ENCODE results near the gene TJAP1. TPM values are rescaled to one million over a fixed set of nuclear protein-coding genes. Genes with fewer than 3 reads are reported as not detected.
"Not testable (repeated sequence)": the region's sequence is repeated elsewhere in the genome, so short reads cannot be mapped to it uniquely, and the experiment has no call there.

TJAP1 gene
- polyA plus RNA-seq, 2 donors = 10.5 to 15.1 TPM

- Histone ChIP-seq H3K36me3 (ENCODE audit: control insufficient read depth in 2 of 2, insufficient read depth in 2 of 2, low read length in 1 of 2) (peaks cover 12 to 39% of the 10 kb centered on the region in 2 donors), H3K4me1 (ENCODE audit: control insufficient read depth in 2 of 2, insufficient read depth in 2 of 2, low read length in 1 of 2) (peaks cover 4 to 23% of the 10 kb centered on the region in 2 donors), H3K27ac (ENCODE audit: low read depth in 2 of 2, low read length in 1 of 2) (no peak overlapping the region), H3K4me3 (ENCODE audit: low read depth in 1 of 2, low read length in 2 of 2) (no peak overlapping the region), H3K9me3 (ENCODE audit: control insufficient read depth in 2 of 2, insufficient read depth in 1 of 2, low read depth in 1 of 2, low read length in 1 of 2) (no peaks in the 10 kb centered on the region), H3K27me3 (ENCODE audit: control insufficient read depth in 1 of 2, insufficient read depth in 2 of 2, low read length in 2 of 2) (no peaks in the 10 kb centered on the region)
- 92 to 93% methylated on average over 12 of the region's 12 CpGs for WGBS, 2 donors
These were observed 20.3 kb downstream of the TJAP1 start for GRCh38 chr6:43497689-43498088.

DNA sequence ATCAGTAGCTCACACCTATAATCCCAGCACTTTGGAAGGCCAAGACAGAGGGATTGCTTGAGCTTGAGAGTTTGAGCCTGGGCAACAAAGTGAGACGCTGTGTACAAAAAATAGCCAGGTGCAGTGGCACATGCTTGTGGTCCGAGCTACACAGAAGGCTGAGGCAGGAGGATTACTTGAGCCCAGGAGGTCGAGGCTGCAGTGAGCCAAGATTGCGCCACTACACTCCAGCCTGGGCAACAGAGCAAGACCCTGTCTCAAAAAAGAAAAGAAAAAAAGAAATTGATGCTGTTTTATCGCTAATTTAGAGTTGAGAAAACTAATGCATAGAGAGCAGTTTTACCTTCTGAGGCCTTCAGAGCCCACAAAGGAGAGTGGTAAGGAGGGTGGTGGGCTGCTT, 20.9 kb downstream of the TJAP1 start:
- H3K27ac ChIP-seq (ENCODE audit: low read depth in 2 of 2, low read length in 1 of 2); H3K9me3 ChIP-seq (ENCODE audit: control insufficient read depth in 2 of 2, insufficient read depth in 1 of 2, low read depth in 1 of 2, low read length in 1 of 2); H3K4me3 ChIP-seq (ENCODE audit: low read depth in 1 of 2, low read length in 2 of 2); H3K27me3 ChIP-seq (ENCODE audit: control insufficient read depth in 1 of 2, insufficient read depth in 2 of 2, low read length in 2 of 2): not testable (repeated sequence)
- H3K4me1 ChIP-seq (ENCODE audit: control insufficient read depth in 2 of 2, insufficient read depth in 2 of 2, low read length in 1 of 2) = peaks cover 4 to 23% of the 10 kb centered on the region in 2 donors
- peaks cover 12 to 45% of the 10 kb centered on the region in 2 donors for H3K36me3 ChIP-seq (ENCODE audit: control insufficient read depth in 2 of 2, insufficient read depth in 2 of 2, low read length in 1 of 2)
- WGBS, 2 donors = 94 to 95% methylated on average over 5 of the region's 5 CpGs

DNA sequence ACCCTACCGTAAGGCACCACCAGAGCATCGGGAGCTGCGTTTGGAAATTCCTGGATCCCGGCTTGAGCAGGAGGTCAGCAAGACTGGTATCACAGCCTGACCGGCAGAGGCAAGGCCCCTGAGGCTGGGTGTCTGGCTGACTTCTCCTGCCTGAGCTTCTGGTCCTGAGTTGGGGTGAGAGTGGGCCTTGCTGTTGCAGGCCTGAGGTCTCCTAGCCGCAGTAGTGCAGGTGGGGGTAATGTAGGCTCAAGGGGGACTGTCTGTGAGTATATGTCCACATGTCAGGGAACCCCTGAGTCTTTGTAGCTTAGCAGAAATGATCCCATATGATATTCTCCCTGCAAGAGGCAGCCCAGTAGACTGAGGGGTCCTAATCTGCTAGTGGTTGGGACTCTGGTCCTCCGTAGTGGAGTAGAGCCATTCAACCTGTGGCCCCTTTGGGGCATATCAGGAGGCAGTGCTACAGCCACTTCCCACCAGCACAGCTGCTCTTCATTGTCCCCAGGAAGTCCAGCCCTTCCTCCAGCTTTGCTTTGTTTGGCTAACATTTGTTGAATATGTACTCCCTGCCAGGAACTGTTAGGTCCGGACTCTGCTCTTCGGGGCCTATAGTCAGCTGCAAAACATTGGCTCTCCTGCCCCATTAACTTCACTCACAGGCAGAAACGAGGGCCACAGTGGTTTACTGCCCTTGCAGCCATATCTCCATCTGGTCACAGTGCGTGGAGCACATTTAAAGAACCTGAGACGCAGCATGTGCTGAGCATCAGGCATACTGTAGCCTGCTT, 21.9 kb downstream of the TJAP1 start:
- H3K36me3 ChIP-seq (ENCODE audit: control insufficient read depth in 2 of 2, insufficient read depth in 2 of 2, low read length in 1 of 2) = peaks cover 12 to 51% of the 10 kb centered on the region in 2 donors
- H3K27ac ChIP-seq (ENCODE audit: low read depth in 2 of 2, low read length in 1 of 2) = no peak overlapping the region
- no peak overlapping the region for H3K4me3 ChIP-seq (ENCODE audit: low read depth in 1 of 2, low read length in 2 of 2)
- H3K9me3 ChIP-seq (ENCODE audit: control insufficient read depth in 2 of 2, insufficient read depth in 1 of 2, low read depth in 1 of 2, low read length in 1 of 2) = peaks cover 0 to 2% of the 10 kb centered on the region in 2 donors
- no peaks in the 10 kb centered on the region for H3K27me3 ChIP-seq (ENCODE audit: control insufficient read depth in 1 of 2, insufficient read depth in 2 of 2, low read length in 2 of 2)
- WGBS, 2 donors = 81 to 82% methylated on average over 12 of the region's 12 CpGs
- peaks cover 4 to 21% of the 10 kb centered on the region in 2 donors for H3K4me1 ChIP-seq (ENCODE audit: control insufficient read depth in 2 of 2, insufficient read depth in 2 of 2, low read length in 1 of 2)

DNA sequence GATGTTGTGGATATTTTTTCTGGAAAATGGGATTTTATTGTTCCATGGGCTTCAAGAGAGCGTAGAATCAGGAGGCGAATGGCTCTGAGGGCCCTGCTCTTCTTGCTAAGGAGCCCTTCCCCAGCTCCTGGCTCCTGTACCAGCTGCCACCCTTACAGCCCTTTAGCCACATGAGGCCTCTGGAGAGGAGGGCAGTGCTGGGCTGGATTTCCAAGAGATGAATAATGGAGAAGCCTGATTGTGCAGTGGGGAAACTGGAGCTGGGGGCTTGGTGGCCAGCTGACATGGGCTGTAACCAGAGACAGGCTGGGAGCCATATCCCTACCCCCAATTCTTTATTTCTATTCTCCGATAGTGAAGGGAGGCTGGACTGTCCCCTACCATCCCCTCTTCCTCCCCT, 23.6 kb downstream of the TJAP1 start:
- Histone ChIP-seq H3K9me3 (ENCODE audit: control insufficient read depth in 2 of 2, insufficient read depth in 1 of 2, low read depth in 1 of 2, low read length in 1 of 2) (peaks cover 0 to 2% of the 10 kb centered on the region in 2 donors), H3K27me3 (ENCODE audit: control insufficient read depth in 1 of 2, insufficient read depth in 2 of 2, low read length in 2 of 2) (no peaks in the 10 kb centered on the region), H3K4me3 (ENCODE audit: low read depth in 1 of 2, low read length in 2 of 2) (no peak overlapping the region), H3K27ac (ENCODE audit: low read depth in 2 of 2, low read length in 1 of 2) (no peak overlapping the region), H3K36me3 (ENCODE audit: control insufficient read depth in 2 of 2, insufficient read depth in 2 of 2, low read length in 1 of 2) (peaks cover 12 to 65% of the 10 kb centered on the region in 2 donors), H3K4me1 (ENCODE audit: control insufficient read depth in 2 of 2, insufficient read depth in 2 of 2, low read length in 1 of 2) (peaks cover 4 to 7% of the 10 kb centered on the region in 2 donors)
- 98% methylated on average over 3 of the region's 3 CpGs for whole genome bisulfite sequencing, 2 donors

GRCh38 chr6:43502666-43503065, 25.3 kb downstream of the TJAP1 start:
- Histone ChIP-seq H3K4me3 (ENCODE audit: low read depth in 1 of 2, low read length in 2 of 2) (no peak overlapping the region), H3K27ac (ENCODE audit: low read depth in 2 of 2, low read length in 1 of 2) (no peak overlapping the region), H3K27me3 (ENCODE audit: control insufficient read depth in 1 of 2, insufficient read depth in 2 of 2, low read length in 2 of 2) (no peaks in the 10 kb centered on the region), H3K4me1 (ENCODE audit: control insufficient read depth in 2 of 2, insufficient read depth in 2 of 2, low read length in 1 of 2) (peaks cover 0 to 2% of the 10 kb centered on the region in 2 donors), H3K36me3 (ENCODE audit: control insufficient read depth in 2 of 2, insufficient read depth in 2 of 2, low read length in 1 of 2) (peaks cover 12 to 65% of the 10 kb centered on the region in 2 donors), H3K9me3 (ENCODE audit: control insufficient read depth in 2 of 2, insufficient read depth in 1 of 2, low read depth in 1 of 2, low read length in 1 of 2) (peaks cover 0 to 2% of the 10 kb centered on the region in 2 donors)
- WGBS, 2 donors = 64 to 75% methylated on average over 4 of the region's 4 CpGs

- Histone ChIP-seq H3K4me1 (ENCODE audit: control insufficient read depth in 2 of 2, insufficient read depth in 2 of 2, low read length in 1 of 2) (peaks cover 0 to 2% of the 10 kb centered on the region in 2 donors), H3K27me3 (ENCODE audit: control insufficient read depth in 1 of 2, insufficient read depth in 2 of 2, low read length in 2 of 2) (no peaks in the 10 kb centered on the region), H3K36me3 (ENCODE audit: control insufficient read depth in 2 of 2, insufficient read depth in 2 of 2, low read length in 1 of 2) (peaks cover 12 to 62% of the 10 kb centered on the region in 2 donors), H3K27ac (ENCODE audit: low read depth in 2 of 2, low read length in 1 of 2) (no peak overlapping the region), H3K9me3 (ENCODE audit: control insufficient read depth in 2 of 2, insufficient read depth in 1 of 2, low read depth in 1 of 2, low read length in 1 of 2) (peaks cover 0 to 2% of the 10 kb centered on the region in 2 donors), H3K4me3 (ENCODE audit: low read depth in 1 of 2, low read length in 2 of 2) (no peak overlapping the region)
- 85 to 87% methylated on average over 8 of the region's 8 CpGs for WGBS, 2 donors
These were observed 26.1 kb downstream of the TJAP1 start for GRCh38 chr6:43503443-43503842.

DNA sequence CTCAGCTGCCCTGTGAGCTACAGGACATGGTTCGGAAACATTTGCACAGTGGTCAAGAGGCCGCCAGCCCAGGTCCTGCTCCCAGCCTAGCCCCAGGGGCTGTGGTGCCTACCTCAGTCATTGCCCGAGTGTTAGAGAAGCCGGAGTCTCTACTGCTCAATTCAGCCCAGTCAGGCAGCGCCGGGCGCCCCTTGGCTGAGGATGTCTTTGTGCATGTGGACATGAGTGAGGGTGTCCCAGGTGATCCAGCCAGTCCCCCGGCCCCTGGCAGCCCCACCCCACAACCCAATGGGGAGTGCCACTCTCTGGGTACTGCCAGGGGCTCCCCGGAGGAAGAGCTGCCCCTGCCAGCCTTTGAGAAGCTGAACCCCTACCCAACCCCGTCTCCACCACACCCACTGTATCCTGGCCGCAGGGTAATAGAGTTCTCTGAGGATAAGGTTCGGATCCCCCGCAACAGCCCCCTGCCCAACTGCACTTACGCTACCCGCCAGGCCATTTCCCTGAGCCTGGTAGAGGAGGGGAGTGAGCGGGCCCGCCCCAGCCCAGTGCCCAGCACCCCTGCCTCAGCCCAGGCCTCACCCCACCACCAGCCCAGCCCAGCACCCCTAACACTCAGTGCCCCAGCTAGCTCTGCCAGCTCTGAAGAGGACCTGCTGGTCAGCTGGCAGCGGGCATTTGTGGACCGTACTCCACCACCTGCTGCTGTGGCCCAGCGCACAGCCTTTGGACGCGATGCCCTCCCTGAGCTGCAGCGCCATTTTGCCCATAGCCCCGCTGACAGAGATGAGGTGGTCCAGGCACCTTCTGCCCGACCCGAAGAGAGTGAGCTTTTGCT, 27.6 kb downstream of the TJAP1 start:
- 92% methylated on average over 26 of the region's 26 CpGs for WGBS, 2 donors
- Histone ChIP-seq H3K27ac (ENCODE audit: low read depth in 2 of 2, low read length in 1 of 2) (no peak overlapping the region), H3K4me3 (ENCODE audit: low read depth in 1 of 2, low read length in 2 of 2) (no peak overlapping the region), H3K27me3 (ENCODE audit: control insufficient read depth in 1 of 2, insufficient read depth in 2 of 2, low read length in 2 of 2) (no peaks in the 10 kb centered on the region), H3K9me3 (ENCODE audit: control insufficient read depth in 2 of 2, insufficient read depth in 1 of 2, low read depth in 1 of 2, low read length in 1 of 2) (peaks cover 0 to 2% of the 10 kb centered on the region in 2 donors), H3K4me1 (ENCODE audit: control insufficient read depth in 2 of 2, insufficient read depth in 2 of 2, low read length in 1 of 2) (peaks cover 0 to 5% of the 10 kb centered on the region in 2 donors), H3K36me3 (ENCODE audit: control insufficient read depth in 2 of 2, insufficient read depth in 2 of 2, low read length in 1 of 2) (peaks cover 4 to 47% of the 10 kb centered on the region in 2 donors)

GRCh38 chr6:43505718-43506117, 28.3 kb downstream of the TJAP1 start:
- Histone ChIP-seq H3K27ac (ENCODE audit: low read depth in 2 of 2, low read length in 1 of 2) (no peak overlapping the region), H3K4me3 (ENCODE audit: low read depth in 1 of 2, low read length in 2 of 2) (no peak overlapping the region), H3K9me3 (ENCODE audit: control insufficient read depth in 2 of 2, insufficient read depth in 1 of 2, low read depth in 1 of 2, low read length in 1 of 2) (peaks cover 0 to 2% of the 10 kb centered on the region in 2 donors), H3K4me1 (ENCODE audit: control insufficient read depth in 2 of 2, insufficient read depth in 2 of 2, low read length in 1 of 2) (peaks cover 0 to 11% of the 10 kb centered on the region in 2 donors), H3K36me3 (ENCODE audit: control insufficient read depth in 2 of 2, insufficient read depth in 2 of 2, low read length in 1 of 2) (peaks cover 4 to 40% of the 10 kb centered on the region in 2 donors), H3K27me3 (ENCODE audit: control insufficient read depth in 1 of 2, insufficient read depth in 2 of 2, low read length in 2 of 2) (no peaks in the 10 kb centered on the region)
- WGBS, 2 donors = 68 to 71% methylated on average over 6 of the region's 6 CpGs

DNA sequence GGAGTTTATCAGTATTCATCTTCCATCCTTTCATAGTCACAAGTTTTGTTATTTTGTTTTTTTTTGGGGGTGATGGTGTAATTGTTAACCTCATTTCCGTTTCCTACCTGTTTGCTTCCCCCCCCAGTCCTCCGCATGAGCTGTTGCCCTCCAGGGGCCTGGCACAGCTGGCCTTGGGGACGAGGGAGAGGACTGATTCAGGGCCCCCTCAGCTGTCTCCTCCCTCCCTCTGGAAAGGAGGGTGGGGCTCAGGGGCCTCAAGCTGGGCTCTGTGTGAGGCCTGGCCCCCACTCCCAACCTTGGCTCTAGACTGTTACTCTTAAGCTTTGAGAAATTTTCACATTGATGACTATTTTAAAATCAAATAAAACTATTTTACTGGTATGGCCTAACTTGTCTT, 28.8 kb downstream of the TJAP1 start:
- WGBS, 2 donors = 60 to 73% methylated on average over 3 of the region's 3 CpGs
- Histone ChIP-seq H3K27me3 (ENCODE audit: control insufficient read depth in 1 of 2, insufficient read depth in 2 of 2, low read length in 2 of 2) (no peaks in the 10 kb centered on the region), H3K36me3 (ENCODE audit: control insufficient read depth in 2 of 2, insufficient read depth in 2 of 2, low read length in 1 of 2) (peaks cover under 1 to 36% of the 10 kb centered on the region in 2 donors), H3K27ac (ENCODE audit: low read depth in 2 of 2, low read length in 1 of 2) (no peak overlapping the region), H3K4me1 (ENCODE audit: control insufficient read depth in 2 of 2, insufficient read depth in 2 of 2, low read length in 1 of 2) (peaks cover 0 to 13% of the 10 kb centered on the region in 2 donors), H3K9me3 (ENCODE audit: control insufficient read depth in 2 of 2, insufficient read depth in 1 of 2, low read depth in 1 of 2, low read length in 1 of 2) (peaks cover 0 to 2% of the 10 kb centered on the region in 2 donors), H3K4me3 (ENCODE audit: low read depth in 1 of 2, low read length in 2 of 2) (no peak overlapping the region)
